HG02623 (cell line): ENCODE results near the gene CTBP2.

Experiments used
- ATAC-seq: cut with Tn5 transposase; IDR thresholded peaks from one replicate; pipeline ENCODE4 v1.9.1; 2021; ENCODE audit warnings: moderate library complexity; ENCODE audit not compliant: unreplicated experiment

The CTBP2 gene

DNA sequence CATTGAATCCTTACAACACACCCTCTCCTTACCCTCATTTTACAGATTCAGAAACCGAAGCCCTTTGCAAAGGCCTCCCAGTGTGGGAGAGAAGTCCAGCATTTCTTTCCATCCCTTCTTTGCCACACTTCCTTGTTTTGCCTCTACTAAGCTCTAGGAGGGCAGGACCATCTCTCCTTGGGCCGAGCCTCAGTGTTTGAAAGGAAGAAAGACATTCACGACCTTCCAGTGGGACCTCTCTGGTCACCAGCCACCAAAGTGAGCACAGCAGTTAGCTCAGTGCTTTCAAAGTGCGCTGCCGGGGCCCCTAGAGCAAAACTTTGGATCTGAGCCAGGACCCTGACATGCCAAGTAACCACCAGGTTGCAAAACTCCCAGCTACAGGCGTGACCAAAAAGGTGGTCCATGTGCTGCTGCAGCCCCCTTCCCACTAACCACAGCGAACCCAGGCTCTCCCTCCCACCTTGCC is 12.4 kb downstream of the CTBP2 start:
- ATAC-seq, result no peak

DNA sequence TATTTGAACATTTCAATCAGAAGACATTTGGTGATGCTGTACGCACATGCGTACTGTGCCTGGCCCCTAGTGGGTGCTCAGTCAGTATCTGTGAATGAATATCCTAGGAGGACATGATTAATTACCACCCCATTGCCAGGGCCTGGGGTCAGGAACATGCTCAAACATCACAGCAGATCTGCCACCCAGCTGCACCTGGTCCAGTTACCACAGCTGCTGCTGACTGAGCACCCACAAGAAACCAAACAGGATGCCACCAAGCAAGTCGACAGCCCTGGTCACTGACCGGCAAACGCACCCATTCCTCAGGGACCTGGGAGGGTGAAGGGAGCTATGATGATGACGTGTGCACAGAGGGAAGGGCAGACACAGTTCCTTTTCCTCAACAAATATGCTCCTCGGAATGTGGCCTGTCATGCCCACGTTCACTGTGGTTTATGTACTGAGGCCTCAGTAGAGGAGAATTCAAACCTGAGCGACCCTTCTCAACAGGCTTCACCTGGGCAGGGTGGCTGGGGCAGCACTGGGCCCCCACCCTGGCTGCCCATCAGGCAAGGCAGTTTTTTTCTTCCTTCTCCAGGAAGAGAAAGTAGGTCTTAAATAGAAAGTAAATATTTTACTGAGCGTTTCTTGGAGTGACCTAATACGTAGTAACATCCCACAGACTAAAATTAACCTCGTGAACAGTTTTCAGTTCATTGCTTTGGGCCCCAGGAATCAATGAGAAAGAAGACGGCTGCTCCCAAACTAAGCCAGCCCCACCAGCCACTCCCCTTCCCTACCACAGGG is 13.4 kb downstream of the CTBP2 start:
- no peak for ATAC-seq

DNA sequence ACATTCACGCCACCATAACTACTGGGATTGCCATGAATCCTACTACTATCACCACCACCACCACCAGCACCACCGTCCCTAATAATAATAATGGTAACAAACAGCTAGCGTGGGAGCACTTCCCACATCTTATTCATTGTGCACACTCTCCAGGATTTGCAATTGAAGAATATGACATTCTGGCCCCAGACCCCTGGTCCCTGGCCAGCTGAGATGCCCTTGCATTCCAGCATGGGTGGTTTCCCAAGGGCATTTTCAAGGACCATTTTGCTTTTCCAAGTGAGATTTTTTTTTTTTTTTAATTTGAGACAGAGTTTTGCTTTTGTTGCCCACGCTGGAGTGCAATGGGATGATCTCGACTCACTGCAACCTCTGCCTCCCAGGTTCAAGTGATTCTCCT is 14.7 kb downstream of the CTBP2 start:
- no peak for ATAC-seq

DNA sequence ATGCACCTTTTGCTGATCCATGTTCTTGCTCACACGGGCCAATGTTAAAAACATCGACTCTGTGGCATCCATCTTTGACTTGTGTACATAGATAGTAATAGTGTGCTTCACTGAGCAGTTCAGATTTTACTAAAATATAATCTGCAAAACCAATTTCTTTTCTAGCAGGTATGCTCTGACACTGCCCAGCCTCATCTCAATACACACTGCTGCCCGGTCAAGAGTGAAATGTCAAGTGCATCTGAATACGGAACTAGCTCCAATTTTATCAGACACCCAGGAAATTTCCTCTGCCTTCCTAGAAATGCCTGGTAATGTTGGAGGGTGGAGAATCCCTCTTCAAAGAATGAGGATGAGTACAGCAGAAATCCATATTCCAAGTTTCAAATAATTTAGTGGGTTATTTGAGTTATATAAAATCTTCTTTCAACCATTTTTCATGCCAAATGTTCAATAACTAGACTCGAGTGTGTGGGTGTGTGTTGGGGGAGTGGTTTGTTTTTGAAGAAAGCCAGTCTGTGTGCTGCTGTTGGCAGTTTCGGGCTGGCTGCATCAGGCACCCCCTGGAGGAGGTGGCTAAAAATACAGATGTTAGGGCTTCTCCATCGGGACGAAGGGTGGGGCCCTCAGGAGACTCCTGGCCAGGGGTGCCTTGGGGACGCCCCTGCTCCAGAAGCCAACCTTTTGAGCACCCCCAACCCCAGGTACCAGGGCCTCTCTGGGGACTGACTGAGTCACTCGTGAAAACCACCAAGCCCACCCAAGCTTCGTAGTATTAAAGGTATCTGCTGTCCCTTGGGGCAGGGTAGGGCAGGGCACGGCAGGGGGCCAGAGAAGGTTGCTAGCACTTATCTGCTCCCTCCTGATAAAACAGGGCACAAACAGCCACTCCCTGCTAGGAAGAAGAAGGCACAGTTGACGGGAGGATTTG is 15.4 kb downstream of the CTBP2 start:
- no peak for ATAC-seq

DNA sequence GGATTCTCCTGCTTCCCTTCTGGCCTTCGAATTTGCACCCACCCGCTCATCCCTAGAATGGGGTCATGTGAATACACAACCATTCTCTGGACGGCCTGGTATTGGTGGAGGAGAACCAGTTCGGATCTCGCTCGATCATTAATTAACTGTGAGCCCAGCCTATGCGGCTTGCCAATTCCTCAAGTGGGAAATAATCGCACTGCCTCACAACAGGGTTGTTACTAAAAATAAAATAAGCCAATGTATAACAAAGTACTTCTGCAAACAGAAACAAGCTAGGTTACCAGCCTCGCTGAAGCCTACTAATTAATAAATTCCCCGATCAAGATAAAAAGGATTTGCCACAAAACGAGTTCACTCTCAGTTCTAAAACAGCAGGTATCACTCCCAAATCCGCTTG is 16.2 kb downstream of the CTBP2 start:
- no peak for ATAC-seq

DNA sequence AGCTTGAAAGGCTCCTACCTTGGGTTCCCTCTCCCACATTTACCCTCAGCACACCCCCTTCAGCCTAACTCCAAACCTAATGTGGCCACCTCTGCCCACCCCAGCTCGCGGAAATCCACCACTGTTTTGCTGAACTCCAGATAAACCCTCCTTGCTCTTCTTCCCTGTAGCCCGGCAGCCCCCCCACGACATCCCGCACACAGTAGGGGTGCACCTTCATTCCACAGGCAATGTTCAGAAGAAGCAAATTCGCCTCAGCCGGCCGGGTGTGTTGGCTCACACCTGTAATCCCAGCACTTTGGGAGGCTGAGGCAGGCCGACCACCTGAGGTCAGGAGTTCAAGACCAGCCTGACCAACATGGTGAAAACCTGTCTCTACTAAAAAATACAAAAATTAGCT is 17.4 kb downstream of the CTBP2 start:
- ATAC-seq, result no peak

DNA sequence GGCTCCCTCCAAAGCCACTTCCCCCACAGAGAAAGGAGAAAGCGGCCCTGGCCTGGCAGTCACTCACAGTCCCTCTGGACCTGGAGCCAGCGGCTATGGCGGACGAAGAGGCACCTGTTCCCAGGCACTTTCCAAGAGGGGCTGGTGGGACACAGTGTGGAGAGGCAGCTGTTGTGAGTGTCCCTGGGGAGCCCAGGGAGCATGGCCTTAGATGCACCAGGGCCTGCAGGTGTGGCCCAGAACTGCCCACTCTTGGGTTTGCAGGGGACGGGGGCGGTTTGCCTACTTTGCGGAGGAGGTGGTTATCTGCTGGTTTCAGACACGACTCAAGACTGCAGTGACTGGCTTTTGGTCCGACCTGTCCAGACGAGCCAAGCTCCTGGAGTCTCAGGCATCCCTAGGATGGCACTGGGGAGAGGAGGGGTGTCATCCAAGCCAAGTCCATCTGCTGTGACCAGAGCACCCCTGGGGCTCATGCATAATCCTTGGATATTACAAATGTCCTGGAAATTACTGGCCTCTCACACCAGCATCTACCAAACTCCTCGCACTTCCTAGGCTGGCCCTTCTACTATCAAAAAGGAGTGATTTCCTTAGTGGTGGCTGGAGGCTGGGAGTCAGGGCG is 18.4 kb downstream of the CTBP2 start:
- ATAC-seq, result no peak

DNA sequence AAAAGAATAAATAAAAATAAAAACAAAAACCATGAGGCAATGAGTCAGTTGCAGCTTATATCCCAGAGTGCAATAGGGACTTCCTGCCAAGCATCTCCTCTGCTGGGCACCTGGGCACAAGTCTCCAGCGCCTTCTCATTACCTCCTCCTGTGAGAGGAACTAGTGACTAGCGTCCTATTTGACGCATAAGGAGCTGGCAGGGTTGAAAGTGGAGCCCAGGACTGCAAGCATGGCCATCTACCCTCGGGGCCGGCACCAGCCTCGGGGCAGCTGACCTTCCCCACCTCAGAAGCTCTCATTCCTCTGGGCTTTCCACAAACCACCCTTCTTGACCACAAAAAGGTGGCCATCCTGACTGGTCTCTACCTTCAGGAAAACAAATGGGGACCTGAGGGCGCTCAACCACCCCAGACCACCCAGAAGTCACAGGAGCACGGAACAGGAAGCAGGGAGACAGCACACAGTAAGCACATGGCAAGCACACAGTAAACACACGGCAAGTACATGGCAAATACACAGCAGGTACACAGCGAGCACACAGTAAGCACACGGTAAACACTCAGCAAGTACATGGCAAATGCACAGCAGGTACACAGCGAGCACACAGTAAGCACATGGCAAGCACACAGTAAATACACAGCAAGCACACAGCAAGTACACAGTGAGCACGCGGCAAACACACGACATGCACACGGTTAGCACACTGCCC is 19.1 kb downstream of the CTBP2 start:
- ATAC-seq, result no peak

DNA sequence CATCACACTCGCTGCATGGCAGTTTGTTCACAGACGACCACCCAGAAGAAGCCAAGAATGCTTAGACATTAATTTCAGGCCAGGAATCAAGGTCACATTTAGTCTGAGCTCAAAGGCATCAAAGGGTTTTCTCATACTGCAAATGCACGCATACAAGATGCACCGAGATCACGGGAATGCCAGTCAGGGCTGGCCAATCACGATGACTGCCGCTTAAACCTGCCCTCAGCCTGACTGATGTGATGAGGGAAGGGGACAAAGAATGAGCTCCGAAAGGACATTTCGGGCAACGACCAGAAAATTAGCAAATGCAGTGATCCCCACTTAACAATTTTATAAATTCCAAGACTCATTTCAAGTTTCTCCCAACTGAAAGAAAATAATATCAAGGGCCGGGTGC is 20.2 kb downstream of the CTBP2 start:
- no peak for ATAC-seq

DNA sequence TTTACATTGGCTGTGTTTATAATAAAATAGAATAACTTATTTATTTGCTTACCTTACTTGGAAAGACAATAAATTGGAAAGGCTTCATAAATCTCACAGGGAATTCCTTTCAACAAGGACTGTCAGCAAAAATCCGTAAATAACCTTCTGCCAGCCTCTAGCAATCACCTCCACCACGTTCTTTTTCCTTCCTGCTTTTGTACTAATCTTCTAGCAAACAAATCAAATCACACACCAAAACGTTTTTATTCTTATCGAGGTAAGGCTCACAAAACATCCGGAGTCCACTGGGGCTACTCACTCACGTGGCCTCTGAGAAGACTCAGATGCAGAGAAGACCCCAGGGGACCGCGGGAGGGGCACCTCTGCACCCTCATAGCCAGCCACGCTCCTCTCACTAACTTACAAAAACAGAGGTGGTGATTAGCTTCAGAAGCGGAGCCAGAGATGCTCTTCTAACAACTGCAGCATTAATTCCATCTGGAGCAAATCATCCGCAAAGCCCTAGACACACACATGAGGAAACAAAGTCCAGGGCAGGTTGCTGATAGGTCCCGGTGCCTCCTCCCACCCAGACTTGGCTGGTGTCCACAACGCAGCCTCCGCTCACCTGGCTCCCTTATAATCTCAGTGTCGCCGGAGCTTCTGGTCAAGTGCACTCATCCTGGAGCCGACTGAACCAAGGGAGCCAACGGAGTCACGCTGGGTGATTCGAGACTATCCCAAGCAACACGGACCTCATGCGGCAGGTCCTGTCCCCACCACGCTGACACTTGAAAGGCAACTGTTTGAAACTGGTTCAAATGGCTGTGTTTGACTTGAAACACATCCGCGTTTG is 22.5 kb downstream of the CTBP2 start:
- no peak for ATAC-seq

DNA sequence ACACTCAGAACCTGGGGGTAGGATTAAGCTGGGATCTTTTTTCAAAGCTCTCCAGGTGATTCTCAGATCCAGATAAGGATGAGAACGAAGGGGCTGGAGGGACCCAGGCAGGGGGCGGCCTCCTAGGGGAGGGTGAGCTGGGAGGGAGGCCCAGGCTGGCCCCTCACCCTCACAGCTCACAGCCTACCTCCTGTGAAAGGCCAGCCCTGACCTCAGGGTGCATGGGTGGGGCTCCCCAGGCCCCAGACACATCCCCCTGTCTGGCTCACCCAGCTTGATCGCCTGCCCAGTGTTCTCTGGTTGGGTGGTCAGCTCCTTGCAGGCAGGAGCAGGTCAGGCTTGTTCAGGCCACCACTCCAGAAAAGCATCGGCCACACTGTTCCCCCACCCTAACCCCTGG is 24.3 kb downstream of the CTBP2 start:
- no peak for ATAC-seq

DNA sequence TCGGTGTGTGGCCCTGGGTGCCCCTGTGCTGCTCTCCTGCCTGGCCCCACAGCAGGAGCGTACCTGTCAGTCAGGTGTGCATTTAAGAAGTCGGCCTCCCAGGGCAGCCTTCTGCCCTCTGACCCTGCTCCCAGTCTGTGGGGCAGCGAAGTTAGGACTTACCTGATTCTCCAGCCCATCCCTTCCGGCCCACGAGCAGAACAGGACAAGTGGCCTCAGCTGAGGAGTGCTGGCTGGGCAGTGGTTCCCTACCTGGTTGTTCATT is 24.7 kb downstream of the CTBP2 start:
- ATAC-seq, result no peak

DNA sequence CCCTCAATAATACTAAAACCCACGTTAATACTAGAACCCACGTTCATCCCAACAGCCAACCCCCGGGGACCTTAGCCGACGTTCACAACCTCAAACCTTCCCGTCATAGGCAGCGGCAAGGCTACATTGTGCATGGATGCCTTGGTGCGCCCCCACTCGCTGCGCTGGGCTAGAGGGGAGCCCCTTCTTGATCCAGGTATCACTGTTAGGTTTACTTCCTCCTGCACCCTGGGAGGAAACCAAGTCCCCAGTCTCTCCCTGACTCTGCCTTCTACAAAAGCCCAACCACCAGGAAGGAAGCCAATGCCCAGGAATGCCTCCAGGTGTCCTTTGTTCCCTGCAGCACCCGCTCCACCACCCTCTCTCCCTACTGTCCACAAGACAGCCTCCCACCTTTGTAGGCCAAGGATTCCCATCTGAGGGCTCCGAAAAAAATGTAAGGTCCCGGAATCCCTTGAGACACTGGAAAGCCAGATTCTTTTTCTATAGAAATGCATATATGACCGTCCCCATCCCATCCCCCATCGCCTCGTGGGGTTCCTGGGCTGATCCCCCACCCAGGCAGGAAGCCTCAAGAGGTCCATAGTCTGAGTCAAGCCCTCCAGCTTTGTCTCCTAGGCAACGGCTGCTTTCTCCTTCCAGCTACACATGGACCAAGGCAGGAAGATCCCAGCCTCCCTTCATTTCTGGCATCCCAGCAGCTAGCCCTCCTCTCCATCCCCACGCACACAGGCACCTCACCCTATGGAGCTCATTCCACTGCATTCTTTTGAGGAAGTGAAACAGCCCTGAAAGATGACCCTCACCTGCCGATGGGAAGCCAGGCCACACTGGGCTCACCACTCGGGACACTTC is 25.2 kb downstream of the CTBP2 start:
- ATAC-seq, result no peak

DNA sequence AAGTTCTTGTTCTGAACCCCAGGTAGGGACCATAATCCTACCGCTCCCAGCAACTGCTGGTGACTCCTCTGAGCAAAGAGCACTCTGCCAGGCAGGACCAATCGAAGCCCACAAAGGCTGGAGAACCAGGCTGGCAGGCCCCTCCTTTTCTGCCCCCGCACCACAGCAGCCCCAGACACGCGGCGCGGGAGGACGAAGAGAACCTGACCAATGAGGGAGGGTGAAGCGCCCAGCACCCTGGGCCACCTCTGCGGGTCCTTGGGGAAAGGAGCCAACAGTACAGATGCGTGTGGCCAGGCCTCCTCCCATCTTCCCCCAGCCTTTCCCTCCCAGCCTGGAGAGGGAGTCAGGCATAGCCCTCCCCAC is 25.9 kb downstream of the CTBP2 start:
- no peak for ATAC-seq

DNA sequence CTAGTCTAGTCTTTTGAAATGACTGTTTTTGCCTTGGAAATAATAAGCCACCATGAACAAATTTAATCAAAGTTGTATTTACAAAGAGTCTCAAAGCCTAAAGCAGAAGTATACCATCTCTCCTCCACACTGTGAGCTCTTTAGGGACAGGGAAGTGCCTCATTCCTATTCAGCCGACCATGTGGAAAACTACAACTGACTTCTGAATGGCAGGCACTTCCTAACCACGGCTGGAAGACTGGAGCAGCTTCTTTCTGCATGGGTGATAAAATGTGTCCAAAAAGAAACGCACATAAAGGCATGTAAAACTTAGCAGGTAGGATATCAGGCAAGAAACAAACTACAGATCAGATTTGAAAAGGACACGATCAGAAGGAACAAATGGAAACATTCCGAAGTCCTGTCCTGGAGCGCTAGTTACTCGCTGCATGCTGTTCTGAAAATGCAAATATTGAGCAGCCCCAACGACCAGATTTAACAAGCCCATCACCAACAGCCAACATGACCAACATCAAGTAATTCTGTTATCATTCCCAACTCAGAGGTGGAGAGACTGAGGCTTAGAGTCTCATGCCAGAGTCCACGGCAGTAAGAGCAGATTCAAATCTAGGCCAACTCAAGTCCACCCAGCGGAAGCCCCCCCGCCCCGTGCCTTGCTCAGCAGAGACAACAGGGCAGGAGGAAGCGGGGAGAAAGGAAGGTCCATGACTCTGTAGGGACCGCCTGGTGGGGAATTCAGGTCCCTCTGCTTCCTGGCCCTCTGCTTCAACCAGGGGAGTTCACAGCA is 26.5 kb downstream of the CTBP2 start:
- ATAC-seq, result no peak

DNA sequence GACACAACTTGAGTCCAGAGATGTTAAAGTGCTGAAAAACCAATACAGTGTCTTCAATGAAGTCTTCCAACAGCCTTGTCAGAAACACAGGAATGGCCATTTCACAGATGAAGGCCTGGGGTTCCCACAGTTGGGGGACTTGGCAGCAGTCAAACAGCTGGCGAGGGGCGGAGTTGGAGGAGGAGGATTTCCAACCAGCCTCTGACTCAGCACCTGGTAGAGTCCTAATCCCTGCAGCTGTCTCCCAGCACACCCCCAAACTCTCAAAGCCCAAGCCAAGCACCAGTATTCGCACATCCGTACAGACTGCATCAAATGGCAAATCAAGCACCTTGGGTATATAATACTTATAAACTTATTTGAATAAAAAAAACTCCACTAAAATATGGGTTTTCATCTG is 28.0 kb downstream of the CTBP2 start:
- no peak for ATAC-seq

DNA sequence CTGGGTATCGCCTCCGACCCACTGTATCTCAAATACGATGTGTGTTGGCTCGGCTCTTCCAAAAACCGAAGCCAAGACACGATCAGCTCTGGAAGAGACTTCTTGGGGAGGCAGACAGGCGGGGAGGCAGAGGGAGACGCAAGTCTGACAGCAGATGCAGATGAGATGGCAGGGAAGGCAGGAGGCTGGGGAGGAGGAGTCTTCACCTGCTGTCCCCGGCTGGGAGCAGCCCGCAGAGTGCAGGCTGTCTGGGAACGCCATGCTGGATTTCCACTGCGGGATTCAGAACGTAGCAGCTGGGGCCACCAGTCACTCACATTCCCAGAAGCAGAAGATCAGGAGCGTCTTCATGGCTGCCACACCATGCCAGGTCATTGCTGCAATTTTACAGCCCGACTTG is 29.4 kb downstream of the CTBP2 start:
- ATAC-seq, result no peak

DNA sequence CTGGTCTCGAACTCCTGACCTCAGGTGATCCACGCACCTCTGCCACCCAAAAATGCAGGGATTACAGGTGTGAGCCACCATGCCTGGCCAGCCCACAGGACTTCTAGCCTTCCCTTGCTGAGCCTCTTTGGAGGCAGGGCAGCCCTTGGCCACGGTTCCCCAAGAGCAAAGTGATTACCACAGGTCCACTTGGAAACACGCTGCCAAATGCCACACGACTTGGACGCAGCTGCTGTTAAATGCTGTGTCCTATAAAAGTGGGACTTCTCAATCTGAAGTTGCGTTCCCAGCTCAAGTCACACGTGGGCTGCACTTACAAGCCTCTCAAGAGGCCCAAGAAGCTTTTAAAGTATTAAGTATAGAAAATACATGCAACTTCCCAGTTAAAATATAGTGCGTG is 30.1 kb downstream of the CTBP2 start:
- ATAC-seq, result no peak

DNA sequence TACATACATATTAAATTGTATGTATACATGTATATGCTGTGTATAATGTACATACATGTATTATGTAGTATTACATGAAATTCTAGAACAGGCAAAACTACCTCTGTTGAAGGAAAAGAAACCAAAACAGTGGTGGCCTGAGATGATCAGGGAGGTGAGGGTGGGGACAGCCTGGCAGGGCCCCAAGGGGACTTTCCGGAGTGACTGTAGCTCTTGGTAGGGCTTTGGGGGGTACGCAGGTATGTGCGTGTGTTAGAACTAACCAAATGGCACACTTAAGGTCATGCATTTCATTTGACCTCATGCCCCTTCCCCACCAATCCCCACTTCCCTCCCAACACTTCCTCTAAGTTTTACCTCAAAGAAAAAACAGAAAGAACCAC is 31.3 kb downstream of the CTBP2 start:
- ATAC-seq, result no peak
